HG02759 (cell line): ENCODE measurements around the gene NLRX1.
"Not testable (repeated sequence)": the region's sequence is repeated elsewhere in the genome, so short reads cannot be mapped to it uniquely, and the experiment has no call there.

Source experiments
- ATAC-seq: cut with Tn5 transposase; IDR thresholded peaks from one replicate; pipeline ENCODE4 v1.9.1; 2021; ENCODE audit warnings: mild to moderate bottlenecking, moderate library complexity; ENCODE audit not compliant: unreplicated experiment

The NLRX1 gene

GRCh38 chr11:119181677-119182412, 13.3 kb downstream of the NLRX1 start:
- ATAC-seq, result no peak

GRCh38 chr11:119184399-119184798, 15.9 kb downstream of the NLRX1 start:
- ATAC-seq, result not testable (repeated sequence)

- no peak for ATAC-seq
Measured at GRCh38 chr11:119185981-119186634, 17.6 kb downstream of the NLRX1 start.

- ATAC-seq, result no peak
Measured at GRCh38 chr11:119187123-119187892, 18.8 kb downstream of the NLRX1 start.

GRCh38 chr11:119188067-119188466, 19.5 kb downstream of the NLRX1 start:
- no peak for ATAC-seq

- no peak for ATAC-seq
Measured at GRCh38 chr11:119188887-119189286, 20.4 kb downstream of the NLRX1 start.

GRCh38 chr11:119189393-119189792, 20.9 kb downstream of the NLRX1 start:
- ATAC-seq, result no peak

GRCh38 chr11:119190531-119190930, 22.0 kb downstream of the NLRX1 start:
- ATAC-seq, result no peak

- ATAC-seq, result not testable (repeated sequence)
Measured at GRCh38 chr11:119191265-119191664, 22.7 kb downstream of the NLRX1 start.

- ATAC-seq, result no peak
Measured at GRCh38 chr11:119192111-119192510, 23.6 kb downstream of the NLRX1 start.

GRCh38 chr11:119193001-119193400, 24.5 kb downstream of the NLRX1 start:
- no peak for ATAC-seq

GRCh38 chr11:119193626-119194025, 25.1 kb downstream of the NLRX1 start:
- ATAC-seq, result no peak

- no peak for ATAC-seq
Measured at GRCh38 chr11:119194811-119195440, 26.4 kb downstream of the NLRX1 start.

GRCh38 chr11:119195680-119196079, 27.2 kb downstream of the NLRX1 start:
- ATAC-seq, result no peak

- ATAC-seq, result peak; percentile 67
Measured at GRCh38 chr11:119196833-119197483, 28.4 kb downstream of the NLRX1 start.

GRCh38 chr11:119198925-119199324, 30.4 kb downstream of the NLRX1 start:
- ATAC-seq, result no peak

GRCh38 chr11:119201236-119201635, 32.7 kb downstream of the NLRX1 start:
- ATAC-seq, result not testable (repeated sequence)

- ATAC-seq, result no peak
Measured at GRCh38 chr11:119202554-119202953, 34.0 kb downstream of the NLRX1 start.

- no peak for ATAC-seq
Measured at GRCh38 chr11:119204066-119204465, 35.5 kb downstream of the NLRX1 start.

GRCh38 chr11:119205080-119205479, 36.6 kb downstream of the NLRX1 start:
- no peak for ATAC-seq
